ENCODE measurements around the gene MISP. TPM values are rescaled to one million over a fixed set of nuclear protein-coding genes. Genes with fewer than 3 reads are reported as not detected.

Gene MISP
- total RNA-seq, 4 donors from 2014 or later: not detected

- TF ChIP-seq CTCF (IDR thresholded peaks at IDR 0.05; ENCODE audit: low read depth): no peak
Observed at GRCh38 chr19:791567-792305, 40.8 kb downstream of the MISP start.

- no peak for TF ChIP-seq CTCF (IDR thresholded peaks at IDR 0.05; ENCODE audit: low read depth)
Observed at GRCh38 chr19:792306-792885, 41.5 kb downstream of the MISP start.

- TF ChIP-seq CTCF (IDR thresholded peaks at IDR 0.05; ENCODE audit: low read depth): no peak
Observed at GRCh38 chr19:793806-794205, 42.9 kb downstream of the MISP start.

GRCh38 chr19:795073-795611, 44.2 kb downstream of the MISP start:
- TF ChIP-seq CTCF (IDR thresholded peaks at IDR 0.05; ENCODE audit: low read depth): no peak

- TF ChIP-seq CTCF (IDR thresholded peaks at IDR 0.05; ENCODE audit: low read depth): no peak
Observed at GRCh38 chr19:795691-796581, 45.0 kb downstream of the MISP start.

GRCh38 chr19:796692-797527, 46.0 kb downstream of the MISP start, which contains the start of gene PTBP1:
TSS of gene PTBP1 (plus strand) at chr19:797452. CDS start at chr19:797498, 46 bp downstream.
- TF ChIP-seq CTCF (IDR thresholded peaks at IDR 0.05; ENCODE audit: low read depth): no peak

All from subcutaneous adipose tissue (tissue), 4 donors.